NCI-H1930 (cell line): ENCODE results near the gene FAM120AOS.
A peak's percentile ranks its signal among the peaks of the same experiment; 100 is the strongest.

Experiments used
- DNase-seq, 2 experiments: peaks; one replicate each; lab custom pipeline; 2025; lab: John Stamatoyannopoulos, UW

FAM120AOS gene

GRCh38 chr9:93453047-93453914 is at the start of gene FAM120AOS:
Gene FAM120AOS, minus strand, starts transcription at chr9:93453581. Its CDS starts 872 bp downstream, at chr9:93452709.
- DNase-seq: peak; percentile 83

GRCh38 chr9:93501406-93501805 is 48.0 kb upstream of the FAM120AOS start:
- DNase-seq: no peak

GRCh38 chr9:93500571-93501298 is 47.4 kb upstream of the FAM120AOS start:
- no peak for DNase-seq

GRCh38 chr9:93496285-93496684 is 42.9 kb upstream of the FAM120AOS start:
- no peak for DNase-seq

- DNase-seq: no peak
Observed at GRCh38 chr9:93493949-93494348, 40.6 kb upstream of the FAM120AOS start.

GRCh38 chr9:93492327-93492726 is 38.9 kb upstream of the FAM120AOS start:
- no peak for DNase-seq

GRCh38 chr9:93491593-93492232 is 38.3 kb upstream of the FAM120AOS start:
- no peak for DNase-seq

GRCh38 chr9:93488244-93488643 is 34.9 kb upstream of the FAM120AOS start:
- DNase-seq: no peak

GRCh38 chr9:93486268-93486667 is 32.9 kb upstream of the FAM120AOS start:
- DNase-seq: no peak

GRCh38 chr9:93483497-93483896 is 30.1 kb upstream of the FAM120AOS start:
- DNase-seq: no peak

GRCh38 chr9:93480728-93481324 is 27.4 kb upstream of the FAM120AOS start:
- no peak for DNase-seq

GRCh38 chr9:93480262-93480661 is 26.9 kb upstream of the FAM120AOS start:
- no peak for DNase-seq

GRCh38 chr9:93479726-93480125 is 26.3 kb upstream of the FAM120AOS start:
- no peak for DNase-seq

- no peak for DNase-seq
Observed at GRCh38 chr9:93477397-93477796, 24.0 kb upstream of the FAM120AOS start.

GRCh38 chr9:93476924-93477323 is 23.5 kb upstream of the FAM120AOS start:
- DNase-seq: no peak

- DNase-seq: no peak
Observed at GRCh38 chr9:93475856-93476255, 22.5 kb upstream of the FAM120AOS start.

GRCh38 chr9:93475108-93475507 is 21.7 kb upstream of the FAM120AOS start:
- no peak for DNase-seq

GRCh38 chr9:93473411-93473810 is 20.0 kb upstream of the FAM120AOS start:
- DNase-seq: no peak

GRCh38 chr9:93471124-93471523 is 17.7 kb upstream of the FAM120AOS start:
- DNase-seq: no peak

- no peak for DNase-seq
Observed at GRCh38 chr9:93470391-93470790, 17.0 kb upstream of the FAM120AOS start.

- no peak for DNase-seq
Observed at GRCh38 chr9:93468763-93469456, 15.5 kb upstream of the FAM120AOS start.

- no peak for DNase-seq
Observed at GRCh38 chr9:93467462-93467861, 14.1 kb upstream of the FAM120AOS start.
